Stimulated activated CD4-positive, alpha-beta T cell treated with anti-CD3 and anti-CD28 coated beads, TNF-alpha, amount 100 ng/mL, for 4 hours (primary cell): ENCODE data around the gene PADI3.

Experiments used
- DNase-seq, 3 experiments: peaks; one replicate each; pipeline ENCODE4 v3.0.0-alpha.2; 2020; ENCODE audit warnings: low read depth in 3 of 3

Gene PADI3

GRCh38 chr1:17274186-17275170 is 25.6 kb downstream of the PADI3 start:
- no peak for DNase-seq

GRCh38 chr1:17276568-17276967 is 27.7 kb downstream of the PADI3 start:
- DNase-seq, result no peak

- no peak for DNase-seq
Observed at GRCh38 chr1:17277511-17278159, 28.7 kb downstream of the PADI3 start.

- DNase-seq, result no peak
Observed at GRCh38 chr1:17278996-17279830, 30.3 kb downstream of the PADI3 start.

- DNase-seq, result no peak
Observed at GRCh38 chr1:17280436-17280835, 31.5 kb downstream of the PADI3 start.

- DNase-seq, result no peak
Observed at GRCh38 chr1:17280894-17281293, 32.0 kb downstream of the PADI3 start.

- no peak for DNase-seq
Observed at GRCh38 chr1:17281775-17282181, 32.9 kb downstream of the PADI3 start.

- no peak for DNase-seq
Observed at GRCh38 chr1:17282836-17283235, 33.9 kb downstream of the PADI3 start.

GRCh38 chr1:17286646-17287045 is 37.7 kb downstream of the PADI3 start:
- DNase-seq, result no peak

- DNase-seq, result no peak
Observed at GRCh38 chr1:17287130-17287776, 38.4 kb downstream of the PADI3 start.

GRCh38 chr1:17289721-17290120 is 40.8 kb downstream of the PADI3 start:
- DNase-seq, result no peak

- DNase-seq, result no peak
Observed at GRCh38 chr1:17290553-17290952, 41.7 kb downstream of the PADI3 start.

GRCh38 chr1:17292299-17293160 is 43.6 kb downstream of the PADI3 start:
- DNase-seq, result no peak

GRCh38 chr1:17293681-17294425 is 45.0 kb downstream of the PADI3 start:
- DNase-seq, result no peak

- DNase-seq, result no peak
Observed at GRCh38 chr1:17295292-17295691, 46.4 kb downstream of the PADI3 start.

- DNase-seq, result no peak
Observed at GRCh38 chr1:17296086-17296485, 47.2 kb downstream of the PADI3 start.

GRCh38 chr1:17297991-17298390 is 49.1 kb downstream of the PADI3 start:
- DNase-seq, result no peak

GRCh38 chr1:17301767-17302166 is 52.9 kb downstream of the PADI3 start:
- no peak for DNase-seq

- no peak for DNase-seq
Observed at GRCh38 chr1:17304151-17304825, 55.4 kb downstream of the PADI3 start.
